Measurements from ENCODE around the gene POLR1C.
"Not testable (repeated sequence)": the region's sequence is repeated elsewhere in the genome, so short reads cannot be mapped to it uniquely, and the experiment has no call there.

The POLR1C gene

GRCh38 chr6:43492673-43493072 lies 24.2 kb upstream of the POLR1C start:
- DNase-seq: peak in 1 of 56 donors; percentile 40

- no peak for DNase-seq
Measured at GRCh38 chr6:43493230-43493629, 23.7 kb upstream of the POLR1C start.

DNA sequence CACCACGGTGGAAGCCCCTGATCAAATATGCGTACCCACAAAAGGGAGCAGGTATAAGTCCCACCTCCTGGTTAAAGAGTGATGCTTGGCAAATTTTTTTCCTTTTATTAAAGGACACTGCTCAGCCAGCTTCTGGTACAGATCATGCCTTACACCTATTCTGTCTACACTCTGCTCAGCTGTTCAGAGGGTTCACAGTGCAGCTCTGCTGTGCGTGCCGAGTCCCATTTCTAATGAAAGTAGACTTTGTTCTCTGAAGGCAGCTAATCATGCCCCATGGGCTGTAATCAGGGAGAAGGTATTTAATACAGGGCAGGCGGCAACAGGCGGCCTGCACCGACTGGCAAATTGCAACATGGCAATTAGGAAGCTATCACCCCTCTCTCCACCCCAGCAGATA lies 23.1 kb upstream of the POLR1C start:
- DNase-seq: peak in 5 of 56 donors; percentile 9 to 31 (median 26)

GRCh38 chr6:43494321-43494720 lies 22.6 kb upstream of the POLR1C start:
- DNase-seq: no peak

GRCh38 chr6:43494766-43495165 lies 22.1 kb upstream of the POLR1C start:
- DNase-seq: no peak

GRCh38 chr6:43495409-43495941 lies 21.4 kb upstream of the POLR1C start:
- DNase-seq: no peak

- peak in 16 of 56 donors; percentile 14 to 55 (median 23) for DNase-seq
Measured at GRCh38 chr6:43496370-43497128, 20.3 kb upstream of the POLR1C start.

- no peak for DNase-seq
Measured at GRCh38 chr6:43497129-43497396, 19.8 kb upstream of the POLR1C start.

- no peak for DNase-seq
Measured at GRCh38 chr6:43497689-43498088, 19.2 kb upstream of the POLR1C start.

- DNase-seq: not testable (repeated sequence)
Measured at GRCh38 chr6:43498291-43498690, 18.6 kb upstream of the POLR1C start.

DNA sequence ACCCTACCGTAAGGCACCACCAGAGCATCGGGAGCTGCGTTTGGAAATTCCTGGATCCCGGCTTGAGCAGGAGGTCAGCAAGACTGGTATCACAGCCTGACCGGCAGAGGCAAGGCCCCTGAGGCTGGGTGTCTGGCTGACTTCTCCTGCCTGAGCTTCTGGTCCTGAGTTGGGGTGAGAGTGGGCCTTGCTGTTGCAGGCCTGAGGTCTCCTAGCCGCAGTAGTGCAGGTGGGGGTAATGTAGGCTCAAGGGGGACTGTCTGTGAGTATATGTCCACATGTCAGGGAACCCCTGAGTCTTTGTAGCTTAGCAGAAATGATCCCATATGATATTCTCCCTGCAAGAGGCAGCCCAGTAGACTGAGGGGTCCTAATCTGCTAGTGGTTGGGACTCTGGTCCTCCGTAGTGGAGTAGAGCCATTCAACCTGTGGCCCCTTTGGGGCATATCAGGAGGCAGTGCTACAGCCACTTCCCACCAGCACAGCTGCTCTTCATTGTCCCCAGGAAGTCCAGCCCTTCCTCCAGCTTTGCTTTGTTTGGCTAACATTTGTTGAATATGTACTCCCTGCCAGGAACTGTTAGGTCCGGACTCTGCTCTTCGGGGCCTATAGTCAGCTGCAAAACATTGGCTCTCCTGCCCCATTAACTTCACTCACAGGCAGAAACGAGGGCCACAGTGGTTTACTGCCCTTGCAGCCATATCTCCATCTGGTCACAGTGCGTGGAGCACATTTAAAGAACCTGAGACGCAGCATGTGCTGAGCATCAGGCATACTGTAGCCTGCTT lies 17.7 kb upstream of the POLR1C start:
- DNase-seq: no peak

GRCh38 chr6:43500921-43501320 lies 16.0 kb upstream of the POLR1C start:
- DNase-seq: no peak

GRCh38 chr6:43502666-43503065 lies 14.2 kb upstream of the POLR1C start:
- no peak for DNase-seq

DNA sequence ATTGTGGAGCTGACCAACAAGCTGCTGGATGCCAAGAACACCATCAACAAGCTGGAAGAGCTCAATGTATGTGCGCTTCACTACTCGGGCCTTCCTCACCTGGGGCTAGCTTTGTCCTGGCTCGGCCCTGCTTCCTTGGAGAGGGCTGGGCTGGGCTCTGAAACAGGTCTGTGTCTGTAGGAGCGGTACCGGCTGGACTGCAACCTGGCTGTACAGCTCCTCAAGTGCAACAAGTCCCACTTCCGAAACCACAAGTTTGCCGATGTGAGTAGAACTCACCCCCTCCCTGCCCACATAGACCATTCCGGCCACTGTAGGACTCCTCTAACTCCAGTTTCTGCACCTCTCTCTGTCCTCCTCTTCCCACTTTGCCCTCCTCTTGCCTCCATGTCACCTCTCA lies 13.4 kb upstream of the POLR1C start:
- DNase-seq: no peak

DNA sequence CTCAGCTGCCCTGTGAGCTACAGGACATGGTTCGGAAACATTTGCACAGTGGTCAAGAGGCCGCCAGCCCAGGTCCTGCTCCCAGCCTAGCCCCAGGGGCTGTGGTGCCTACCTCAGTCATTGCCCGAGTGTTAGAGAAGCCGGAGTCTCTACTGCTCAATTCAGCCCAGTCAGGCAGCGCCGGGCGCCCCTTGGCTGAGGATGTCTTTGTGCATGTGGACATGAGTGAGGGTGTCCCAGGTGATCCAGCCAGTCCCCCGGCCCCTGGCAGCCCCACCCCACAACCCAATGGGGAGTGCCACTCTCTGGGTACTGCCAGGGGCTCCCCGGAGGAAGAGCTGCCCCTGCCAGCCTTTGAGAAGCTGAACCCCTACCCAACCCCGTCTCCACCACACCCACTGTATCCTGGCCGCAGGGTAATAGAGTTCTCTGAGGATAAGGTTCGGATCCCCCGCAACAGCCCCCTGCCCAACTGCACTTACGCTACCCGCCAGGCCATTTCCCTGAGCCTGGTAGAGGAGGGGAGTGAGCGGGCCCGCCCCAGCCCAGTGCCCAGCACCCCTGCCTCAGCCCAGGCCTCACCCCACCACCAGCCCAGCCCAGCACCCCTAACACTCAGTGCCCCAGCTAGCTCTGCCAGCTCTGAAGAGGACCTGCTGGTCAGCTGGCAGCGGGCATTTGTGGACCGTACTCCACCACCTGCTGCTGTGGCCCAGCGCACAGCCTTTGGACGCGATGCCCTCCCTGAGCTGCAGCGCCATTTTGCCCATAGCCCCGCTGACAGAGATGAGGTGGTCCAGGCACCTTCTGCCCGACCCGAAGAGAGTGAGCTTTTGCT lies 11.9 kb upstream of the POLR1C start:
- no peak for DNase-seq

- no peak for DNase-seq
Measured at GRCh38 chr6:43505718-43506117, 11.2 kb upstream of the POLR1C start.

DNA sequence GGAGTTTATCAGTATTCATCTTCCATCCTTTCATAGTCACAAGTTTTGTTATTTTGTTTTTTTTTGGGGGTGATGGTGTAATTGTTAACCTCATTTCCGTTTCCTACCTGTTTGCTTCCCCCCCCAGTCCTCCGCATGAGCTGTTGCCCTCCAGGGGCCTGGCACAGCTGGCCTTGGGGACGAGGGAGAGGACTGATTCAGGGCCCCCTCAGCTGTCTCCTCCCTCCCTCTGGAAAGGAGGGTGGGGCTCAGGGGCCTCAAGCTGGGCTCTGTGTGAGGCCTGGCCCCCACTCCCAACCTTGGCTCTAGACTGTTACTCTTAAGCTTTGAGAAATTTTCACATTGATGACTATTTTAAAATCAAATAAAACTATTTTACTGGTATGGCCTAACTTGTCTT lies 10.7 kb upstream of the POLR1C start:
- DNase-seq: no peak

- peak in 50 of 56 donors; percentile 25 to 90 (median 64) for DNase-seq
Measured at GRCh38 chr6:43506667-43507471, 10.0 kb upstream of the POLR1C start.

GRCh38 chr6:43508481-43509141 lies 8.3 kb upstream of the POLR1C start:
- DNase-seq: no peak
